Breast epithelium (tissue), 3 donors: ENCODE results near the gene LTO1.

Experiments
- CTCF ChIP-seq, 3 donors: fragments of 450-650 bp; IDR thresholded peaks; one replicate each; pipeline ENCODE4 v1.5.1; 2016 to 2017; ENCODE audit warnings: antibody characterized with exemption in 3 of 3, mild to moderate bottlenecking in 3 of 3, moderate library complexity in 3 of 3
- POLR2A ChIP-seq: fragments of 450-650 bp; IDR thresholded peaks from one replicate; pipeline ENCODE4 v1.6.1; 2016; ENCODE audit warnings: antibody characterized with exemption, mild to moderate bottlenecking, moderate library complexity
- POLR2AphosphoS5 ChIP-seq, 3 donors: sonication (generic); formaldehyde crosslinking; IDR thresholded peaks; one replicate each; pipeline ENCODE4 v1.6.1; 2017; ENCODE audit warnings: antibody characterized with exemption in 3 of 3

DNA sequence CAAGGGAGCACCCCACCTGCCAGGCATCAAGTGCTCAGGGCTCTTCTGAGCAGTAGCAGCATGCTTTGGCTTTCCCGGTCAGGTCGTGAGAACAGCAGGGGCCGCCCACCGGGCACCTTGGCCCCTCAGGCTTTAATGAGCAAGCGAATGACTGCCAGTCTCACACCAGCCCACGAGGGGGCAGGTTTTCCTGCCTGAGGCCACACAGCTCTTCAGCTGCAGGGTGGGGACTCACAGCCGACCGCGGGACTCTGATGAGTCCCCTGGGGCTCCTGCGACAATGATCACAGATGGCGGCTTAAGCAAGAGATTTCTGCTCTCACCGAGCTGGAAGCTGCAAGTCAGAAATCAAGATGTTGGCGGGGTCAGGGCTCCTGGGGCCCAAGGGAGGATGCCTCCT is 43.0 kb upstream of the LTO1 start:
- no peak for TF ChIP-seq CTCF (IDR thresholded peaks at IDR 0.05)
- no peak for TF ChIP-seq POLR2AphosphoS5 (IDR thresholded peaks at IDR 0.05)
- TF ChIP-seq POLR2A = no peak
